ENCODE measurements around the gene DGUOK.

DNA sequence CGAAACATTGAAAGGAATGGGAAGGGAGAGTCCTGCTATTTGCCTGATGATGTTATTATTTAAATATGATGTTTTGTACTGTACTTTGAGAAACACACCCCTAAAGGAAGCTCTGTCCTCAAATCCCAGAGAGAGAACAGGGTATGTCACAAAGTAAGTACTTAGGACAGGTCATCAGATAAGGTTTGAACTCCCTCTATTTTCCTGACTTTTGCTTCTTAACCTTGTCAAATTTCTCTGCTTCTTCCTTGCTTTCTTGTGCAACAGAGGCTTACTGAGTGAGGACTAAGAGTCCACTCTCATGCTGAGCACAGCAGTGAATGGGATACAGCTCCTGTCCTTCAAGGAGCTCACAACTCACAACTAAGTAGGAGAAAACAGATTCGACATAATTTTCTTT is 3.7 kb downstream of the DGUOK start:
- TF ChIP-seq, protein P1, sequence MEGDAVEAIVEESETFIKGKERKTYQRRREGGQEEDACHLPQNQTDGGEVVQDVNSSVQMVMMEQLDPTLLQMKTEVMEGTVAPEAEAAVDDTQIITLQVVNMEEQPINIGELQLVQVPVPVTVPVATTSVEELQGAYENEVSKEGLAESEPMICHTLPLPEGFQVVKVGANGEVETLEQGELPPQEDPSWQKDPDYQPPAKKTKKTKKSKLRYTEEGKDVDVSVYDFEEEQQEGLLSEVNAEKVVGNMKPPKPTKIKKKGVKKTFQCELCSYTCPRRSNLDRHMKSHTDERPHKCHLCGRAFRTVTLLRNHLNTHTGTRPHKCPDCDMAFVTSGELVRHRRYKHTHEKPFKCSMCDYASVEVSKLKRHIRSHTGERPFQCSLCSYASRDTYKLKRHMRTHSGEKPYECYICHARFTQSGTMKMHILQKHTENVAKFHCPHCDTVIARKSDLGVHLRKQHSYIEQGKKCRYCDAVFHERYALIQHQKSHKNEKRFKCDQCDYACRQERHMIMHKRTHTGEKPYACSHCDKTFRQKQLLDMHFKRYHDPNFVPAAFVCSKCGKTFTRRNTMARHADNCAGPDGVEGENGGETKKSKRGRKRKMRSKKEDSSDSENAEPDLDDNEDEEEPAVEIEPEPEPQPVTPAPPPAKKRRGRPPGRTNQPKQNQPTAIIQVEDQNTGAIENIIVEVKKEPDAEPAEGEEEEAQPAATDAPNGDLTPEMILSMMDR (IDR thresholded peaks at IDR 0.05; ENCODE audit: poor library complexity) = no peak
- no peak for TF ChIP-seq EZH2 (IDR thresholded peaks at IDR 0.05; ENCODE audit: borderline replicate concordance)

Data from hepatocyte (in vitro differentiated cells).